HG02970 (cell line): Measurements from ENCODE around the gene THRSP.
"Not testable (repeated sequence)": the region's sequence is repeated elsewhere in the genome, so short reads cannot be mapped to it uniquely, and the experiment has no call there.

ENCODE experiments used
- ATAC-seq: cut with Tn5 transposase; IDR thresholded peaks from one replicate; pipeline ENCODE4 v1.9.1; 2021; ENCODE audit warnings: mild to moderate bottlenecking, moderate library complexity, moderate number of reproducible peaks; ENCODE audit not compliant: unreplicated experiment, low FRiP score

Gene THRSP

GRCh38 chr11:78038697-78039313 lies 24.9 kb upstream of the THRSP start:
- ATAC-seq, result no peak

- ATAC-seq, result no peak
These were observed 24.2 kb upstream of the THRSP start for GRCh38 chr11:78039391-78039918.

DNA sequence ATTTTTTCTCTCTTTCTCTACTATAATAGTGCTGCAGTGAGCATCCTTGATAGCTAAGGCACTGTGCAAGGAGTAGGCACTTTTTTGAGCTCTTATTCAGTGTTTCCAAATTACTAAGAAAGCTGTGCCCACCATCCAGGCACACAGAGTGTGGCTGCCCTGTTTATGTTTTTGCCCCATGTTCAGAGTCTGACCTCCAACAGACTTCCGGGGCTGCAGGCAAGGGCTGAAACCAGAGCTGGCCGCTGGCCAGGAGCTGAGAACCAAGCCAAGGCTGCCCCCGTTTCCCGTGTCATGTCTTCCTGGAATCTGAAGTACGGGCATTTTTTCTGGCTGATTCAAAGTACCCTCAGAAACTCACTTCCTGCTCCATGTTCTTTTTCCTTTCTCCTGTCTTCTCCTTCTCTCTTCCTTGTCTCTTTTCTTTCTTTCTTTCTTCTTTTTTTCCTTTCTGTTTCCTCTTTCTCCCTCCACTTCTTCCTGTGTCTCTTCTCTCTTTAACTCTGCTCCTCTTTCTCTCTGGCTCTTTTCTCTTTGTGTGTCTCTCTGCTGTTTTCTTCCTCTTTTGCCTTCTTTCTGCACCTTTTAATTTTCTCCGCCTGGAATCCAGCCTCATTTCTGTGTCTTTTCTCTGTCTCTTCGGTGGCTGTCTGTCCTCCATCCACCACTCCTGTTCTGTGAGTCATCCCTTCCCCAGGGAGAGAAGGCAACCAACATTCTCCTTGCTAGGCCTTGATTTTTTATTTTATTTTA lies 23.6 kb upstream of the THRSP start:
- ATAC-seq, result no peak

GRCh38 chr11:78040691-78041379 lies 22.8 kb upstream of the THRSP start:
- no peak for ATAC-seq

GRCh38 chr11:78041380-78041719 lies 22.3 kb upstream of the THRSP start:
- not testable (repeated sequence) for ATAC-seq

GRCh38 chr11:78041843-78042440 lies 21.7 kb upstream of the THRSP start:
- ATAC-seq, result no peak

- ATAC-seq, result no peak
These were observed 19.0 kb upstream of the THRSP start for GRCh38 chr11:78044706-78045105.

DNA sequence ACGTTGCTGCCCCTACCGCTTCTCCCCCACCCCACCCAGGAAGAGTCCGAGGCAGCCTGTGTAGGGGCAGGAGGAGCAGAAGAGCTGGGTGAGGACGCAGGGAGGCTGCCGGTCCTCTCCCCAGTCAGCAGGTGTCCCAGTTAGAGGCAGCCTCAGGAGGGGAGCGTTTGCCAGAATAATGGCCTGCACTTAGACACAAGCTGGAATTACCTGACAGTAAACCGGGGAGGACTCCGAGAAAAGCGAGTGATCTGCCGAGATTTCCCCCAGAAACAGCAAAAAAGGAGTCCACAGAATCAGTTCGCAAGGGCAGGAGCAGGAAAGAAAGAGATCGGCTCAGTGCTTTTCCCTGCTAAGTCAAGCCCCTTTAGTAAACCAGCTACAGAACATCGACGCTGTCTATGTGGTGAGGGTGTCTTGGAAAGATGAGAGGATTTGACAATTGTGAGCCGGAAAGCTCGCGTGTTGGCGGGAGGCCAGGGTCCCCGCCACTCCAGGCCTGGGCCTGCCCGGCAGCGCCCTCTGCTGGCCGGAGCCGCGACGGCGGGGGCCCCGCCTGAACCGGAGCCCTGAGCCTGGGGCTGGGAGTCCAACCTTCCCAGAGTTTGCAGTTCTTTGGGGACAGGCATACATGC lies 17.7 kb upstream of the THRSP start:
- peak; percentile 66 for ATAC-seq

GRCh38 chr11:78046486-78046854 lies 17.2 kb upstream of the THRSP start:
- ATAC-seq, result no peak

DNA sequence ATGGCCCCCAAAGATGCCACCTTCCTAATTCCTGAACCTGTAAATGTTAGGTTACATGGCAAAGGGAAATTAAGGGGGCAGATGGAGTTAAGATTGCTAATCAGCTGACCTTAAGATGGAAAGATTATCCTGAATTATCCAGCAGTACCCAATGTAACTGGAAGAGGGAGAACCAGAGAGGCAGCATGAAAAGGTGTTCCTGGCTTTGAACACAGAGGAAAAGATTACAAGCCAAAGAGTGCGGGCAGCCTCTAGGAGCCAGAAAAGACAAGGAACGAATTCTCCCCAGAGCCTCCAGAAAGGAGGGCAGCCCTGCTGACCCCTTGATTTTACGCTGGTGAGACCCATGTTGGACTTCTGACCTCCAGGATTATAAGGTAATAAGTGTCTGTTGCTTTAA lies 15.1 kb upstream of the THRSP start:
- no peak for ATAC-seq

GRCh38 chr11:78049348-78049747 lies 14.3 kb upstream of the THRSP start:
- ATAC-seq, result no peak

- no peak for ATAC-seq
These were observed 12.5 kb upstream of the THRSP start for GRCh38 chr11:78050964-78051831.

DNA sequence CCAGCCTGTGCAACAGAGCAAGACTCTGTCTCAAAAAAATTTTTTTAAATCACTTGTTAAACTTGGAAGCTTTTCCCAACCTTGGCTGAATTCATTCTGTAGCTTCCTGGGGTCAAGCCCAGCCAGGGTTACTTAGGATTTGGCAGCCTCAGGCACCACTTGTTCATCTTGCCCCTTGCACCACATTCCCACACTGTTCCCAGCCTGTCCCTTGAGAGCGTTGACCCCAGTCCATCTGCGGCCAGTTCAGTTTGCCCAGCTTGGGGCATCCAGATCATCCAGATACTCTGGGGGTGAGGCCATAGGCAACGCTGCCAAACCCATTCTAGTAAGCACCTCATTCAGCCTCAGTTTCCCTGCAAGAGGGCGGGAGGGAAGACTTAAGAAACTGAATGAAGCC lies 8.7 kb upstream of the THRSP start:
- ATAC-seq, result no peak

DNA sequence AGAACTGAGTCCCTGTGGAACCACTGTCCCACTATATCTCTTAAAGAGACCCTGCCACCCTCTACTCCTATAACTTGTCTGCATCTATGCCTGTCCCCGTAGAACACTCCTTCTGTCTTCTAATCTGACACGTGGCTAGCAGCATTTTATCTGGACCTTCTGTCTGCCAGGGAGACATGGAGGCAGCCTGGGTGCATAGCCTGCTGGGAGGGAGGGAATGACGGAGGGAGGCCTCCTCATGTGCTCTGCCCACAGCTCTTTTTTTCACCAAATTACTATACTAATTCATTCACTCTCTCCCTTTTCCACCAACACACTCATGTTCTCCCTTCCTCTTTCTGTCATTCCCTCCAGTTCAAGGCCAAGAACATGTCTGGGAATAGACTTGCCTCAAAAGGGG lies 7.6 kb upstream of the THRSP start:
- ATAC-seq, result no peak

GRCh38 chr11:78057462-78058055 lies 6.1 kb upstream of the THRSP start:
- no peak for ATAC-seq

DNA sequence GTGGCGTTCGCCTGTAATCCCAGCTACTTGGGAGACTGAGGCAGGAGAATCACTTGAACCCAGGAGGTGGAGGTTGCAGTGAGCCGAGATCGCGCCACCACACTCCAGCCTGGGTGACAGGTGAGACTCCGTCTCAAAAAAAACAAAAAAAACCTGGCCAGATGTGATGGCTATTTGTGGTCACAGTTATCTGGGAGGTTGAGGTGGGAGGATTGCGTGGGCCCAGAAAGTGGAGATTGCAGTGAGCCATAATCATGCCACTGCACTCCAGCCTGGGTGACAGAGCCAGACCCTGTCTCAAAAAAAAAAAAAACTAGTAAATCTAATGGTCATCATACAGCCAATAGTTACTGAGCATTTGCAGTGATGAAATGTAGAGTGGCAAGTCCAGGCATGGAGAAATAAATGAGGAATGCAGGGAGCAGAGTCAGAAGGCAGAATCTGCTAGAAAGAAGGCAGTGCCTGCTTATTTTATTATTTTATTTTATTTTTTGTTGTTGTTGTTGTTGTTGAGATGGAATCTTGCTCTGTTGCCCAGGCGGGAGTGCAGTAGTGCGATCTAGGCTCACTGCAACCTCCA lies 3.8 kb upstream of the THRSP start:
- not testable (repeated sequence) for ATAC-seq

DNA sequence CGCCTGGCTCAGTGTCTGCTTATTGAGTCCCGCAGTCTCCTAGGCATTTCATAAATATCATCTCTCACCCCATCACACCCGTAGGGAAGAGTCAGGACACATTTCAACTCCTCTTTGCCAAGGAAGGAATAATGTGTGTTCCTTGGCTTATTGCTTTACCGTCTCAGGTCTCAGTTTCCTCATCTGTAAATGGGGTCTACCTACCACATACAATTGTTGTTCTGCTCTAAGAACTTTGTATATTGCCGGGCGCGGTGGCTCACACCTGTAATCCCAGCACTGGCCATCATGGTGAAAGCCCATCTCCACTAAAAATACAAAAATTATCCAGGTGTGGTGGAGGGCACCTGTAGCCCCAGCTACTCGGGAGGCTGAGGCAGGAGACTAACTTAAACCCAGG lies 3.1 kb upstream of the THRSP start:
- no peak for ATAC-seq

DNA sequence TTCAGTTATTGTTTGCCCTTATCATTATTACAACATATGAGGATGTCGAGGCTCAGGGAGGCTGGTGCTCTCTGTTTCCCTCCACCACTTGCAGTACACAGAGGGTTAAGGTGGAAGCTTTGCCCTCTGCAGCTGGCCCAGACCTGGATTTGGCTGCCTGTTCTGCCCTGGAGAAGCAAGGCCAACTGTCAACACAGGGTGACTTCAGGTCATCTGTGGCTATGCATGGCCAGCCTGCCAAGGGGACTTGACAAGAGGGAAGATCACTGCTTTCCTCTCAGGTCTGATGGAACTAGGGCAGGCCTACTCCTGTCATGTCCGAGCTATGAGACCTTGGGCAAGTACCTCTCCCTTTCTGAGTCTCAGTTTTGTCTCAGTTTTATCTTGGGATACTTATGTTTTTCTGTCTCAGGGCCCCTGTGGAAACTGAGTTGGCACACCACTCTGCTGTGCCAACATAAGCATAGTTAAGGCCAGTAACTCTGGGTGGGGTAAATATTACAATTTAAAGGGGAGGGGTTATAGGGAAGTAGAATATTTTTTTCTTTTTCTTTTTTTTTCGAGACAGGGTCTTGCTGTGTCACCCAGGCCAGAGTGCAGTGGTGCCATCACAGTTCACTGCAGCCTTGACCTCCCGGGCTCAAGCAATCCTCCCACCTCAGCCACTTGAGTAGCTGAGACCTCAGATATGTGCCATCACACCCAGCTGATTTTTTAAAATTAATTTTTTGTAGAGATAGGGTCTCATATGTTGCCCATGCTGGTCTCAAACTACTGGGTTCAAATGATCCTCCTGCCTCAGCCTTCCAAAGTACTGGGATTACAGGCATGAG lies 2.4 kb upstream of the THRSP start:
- ATAC-seq, result no peak
